ENCODE data around the gene SLC4A1AP. TPM values are rescaled to one million over a fixed set of nuclear protein-coding genes. Genes with fewer than 3 reads are reported as not detected.

SLC4A1AP gene
- total RNA-seq, 4 donors from 2014 or later, result 16.7 to 22.8 (median 20.1) TPM

DNA sequence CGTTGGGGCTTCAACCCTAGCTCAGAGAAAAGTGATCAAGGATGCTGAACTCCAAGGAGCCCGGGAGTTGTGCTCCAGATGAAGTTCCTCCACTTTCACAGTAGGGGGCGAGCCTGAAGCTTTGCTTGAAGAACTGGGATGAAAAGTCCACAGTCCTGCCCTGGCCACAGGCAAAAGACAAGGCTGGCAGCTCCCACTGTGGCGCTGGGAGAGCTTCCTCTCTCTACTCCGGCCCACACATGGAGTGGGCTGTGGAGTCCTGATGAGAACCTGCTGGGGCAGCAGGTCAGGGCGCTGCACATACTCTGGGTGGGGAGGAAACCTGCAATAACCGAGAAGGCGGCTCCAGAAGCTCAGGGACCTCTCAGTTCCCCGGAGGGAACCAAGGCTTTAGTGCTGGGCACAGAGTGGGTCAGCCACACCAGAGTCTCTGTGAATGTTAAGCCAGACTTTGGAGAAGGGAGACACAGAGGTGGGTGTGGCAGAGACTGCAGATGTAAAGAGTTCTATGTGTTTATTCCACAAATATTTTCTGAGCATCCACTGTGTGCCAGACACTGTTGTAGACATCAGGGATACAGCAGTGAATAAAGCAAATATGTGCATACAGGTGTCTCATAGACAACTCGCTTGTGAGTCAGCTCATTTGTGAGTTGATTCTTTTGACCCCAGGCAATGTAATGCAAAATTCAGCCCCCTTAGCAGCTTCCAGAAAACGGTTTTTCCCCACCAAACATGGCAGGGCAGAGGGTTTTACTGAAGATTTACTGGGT lies 59.9 kb downstream of the SLC4A1AP start:
- no peak for DNase-seq (ENCODE audit: extremely low spot score)
- Histone ChIP-seq H3K4me1 (peaks cover 27 to 53% (median 37%) of the 10 kb centered on the region in 4 donors), H3K36me3 (no peaks in the 10 kb centered on the region), H3K4me3 (no peak overlapping the region), H3K27ac (replicated peaks in 1 of 4) (peak overlapping the region; percentile 69 to 82 (median 77)), H3K27me3 (no peaks in the 10 kb centered on the region), H3K9me3 (no peaks in the 10 kb centered on the region)
- intact Hi-C loops (cut with DNase I), result loop anchor here (5.0 kb wide), 2 partner anchors 49 to 674 kb away; partner anchors contain the start of gene MRPL33
- no peak for TF ChIP-seq POLR2A (IDR thresholded peaks at IDR 0.05; ENCODE audit: low read depth)
- TF ChIP-seq EP300 (IDR thresholded peaks at IDR 0.05), result no peak
- TF ChIP-seq CTCF (IDR thresholded peaks at IDR 0.05), result peak; percentile 86 to 96 (median 88)
- TF ChIP-seq POLR2AphosphoS5 (IDR thresholded peaks at IDR 0.05), result peak; percentile 57 to 60
- WGBS, result 41% methylated on average over 11 of the region's 11 CpGs

GRCh38 chr2:27724191-27724590 lies 60.5 kb downstream of the SLC4A1AP start:
- DNase-seq (ENCODE audit: extremely low spot score), result no peak
- WGBS, result 74% methylated on average over 3 of the region's 3 CpGs
- H3K36me3 ChIP-seq, result no peaks in the 10 kb centered on the region
- no peaks in the 10 kb centered on the region for H3K27me3 ChIP-seq
- peaks cover 27 to 55% (median 39%) of the 10 kb centered on the region in 4 donors for H3K4me1 ChIP-seq
- TF ChIP-seq POLR2AphosphoS5 (IDR thresholded peaks at IDR 0.05) (no peak), CTCF (IDR thresholded peaks at IDR 0.05) (no peak), POLR2A (IDR thresholded peaks at IDR 0.05; ENCODE audit: low read depth) (no peak), EP300 (IDR thresholded peaks at IDR 0.05) (no peak)
- no peaks in the 10 kb centered on the region for H3K9me3 ChIP-seq
- intact Hi-C loops (cut with DNase I), result loop anchor here (5.0 kb wide), 2 partner anchors 48 to 673 kb away; partner anchors contain the start of gene MRPL33
- H3K27ac ChIP-seq (replicated peaks in 1 of 4), result peak overlapping the region; percentile 69 to 82 (median 77)
- no peak overlapping the region for H3K4me3 ChIP-seq

GRCh38 chr2:27724905-27725701 lies 61.4 kb downstream of the SLC4A1AP start:
- peak overlapping the region; percentile 69 to 82 (median 77) for H3K27ac ChIP-seq (replicated peaks in 1 of 4)
- DNase-seq (ENCODE audit: extremely low spot score), result no peak
- peak; percentile 44 for TF ChIP-seq EP300 (IDR thresholded peaks at IDR 0.05)
- TF ChIP-seq POLR2A (IDR thresholded peaks at IDR 0.05; ENCODE audit: low read depth), result no peak
- TF ChIP-seq POLR2AphosphoS5 (IDR thresholded peaks at IDR 0.05), result peak; percentile 74 to 88
- TF ChIP-seq CTCF (IDR thresholded peaks at IDR 0.05), result no peak

GRCh38 chr2:27727257-27727656 lies 63.6 kb downstream of the SLC4A1AP start:
- WGBS, result 78% methylated on average over 8 of the region's 9 CpGs
- Histone ChIP-seq H3K4me1 (peaks cover 27 to 59% (median 40%) of the 10 kb centered on the region in 4 donors), H3K4me3 (no peak overlapping the region), H3K27ac (replicated peaks in 1 of 4) (no peak overlapping the region), H3K27me3 (no peaks in the 10 kb centered on the region), H3K9me3 (no peaks in the 10 kb centered on the region), H3K36me3 (no peaks in the 10 kb centered on the region)
- intact Hi-C loops (cut with DNase I), result no loop called here
- no peak for DNase-seq (ENCODE audit: extremely low spot score)
- TF ChIP-seq POLR2AphosphoS5 (IDR thresholded peaks at IDR 0.05) (no peak), EP300 (IDR thresholded peaks at IDR 0.05) (no peak), CTCF (IDR thresholded peaks at IDR 0.05) (no peak), POLR2A (IDR thresholded peaks at IDR 0.05; ENCODE audit: low read depth) (no peak)

More at GRCh38 chr2:27724905-27725701, 61.4 kb downstream of the SLC4A1AP start:
- Histone ChIP-seq H3K36me3 (no peaks in the 10 kb centered on the region), H3K27me3 (no peaks in the 10 kb centered on the region), H3K4me1 (peaks cover 27 to 59% (median 41%) of the 10 kb centered on the region in 4 donors), H3K9me3 (no peaks in the 10 kb centered on the region), H3K4me3 (no peak overlapping the region)
- intact Hi-C loops (cut with DNase I), result loop anchor here (5.0 kb wide), 2 partner anchors 47 to 672 kb away; partner anchors contain the start of gene MRPL33
- WGBS, result 55% methylated on average over 5 of the region's 5 CpGs

Data from esophagus muscularis mucosa (tissue), 4 donors.